Smooth muscle cell (in vitro differentiated cells): ENCODE results near the gene RIMBP2. TPM values are rescaled to one million over a fixed set of nuclear protein-coding genes. Genes with fewer than 3 reads are reported as not detected.

Experiments
- DNase-seq: peaks from one replicate; lab custom pipeline; 2025; ENCODE audit not compliant: unreplicated experiment; lab: John Stamatoyannopoulos, UW
- H2AFZ ChIP-seq: fragments of 200-600 bp; sonication (generic); 2 replicates; pipeline ENCODE4 v1.6.0; 2016; ENCODE audit warnings: antibody characterized with exemption, low read depth, mild to moderate bottlenecking
- H3F3A ChIP-seq: fragments of 200-600 bp; sonication (generic); 2 replicates; pipeline ENCODE4 v1.6.0; 2017; ENCODE audit warnings: antibody characterized with exemption, low read depth
- H3K27ac ChIP-seq: fragments of 200-600 bp; sonication (generic); 2 replicates; pipeline ENCODE4 v1.5.1; 2016; ENCODE audit warnings: low read depth, mild to moderate bottlenecking
- H3K27me3 ChIP-seq: fragments of 200-600 bp; sonication (generic); 2 replicates; pipeline ENCODE4 v1.6.1; 2016; ENCODE audit warnings: low read depth, mild to moderate bottlenecking
- H3K36me3 ChIP-seq: fragments of 200-600 bp; sonication (generic); 2 replicates; pipeline ENCODE4 v1.5.1; 2016; ENCODE audit warnings: low read depth
- H3K4me1 ChIP-seq: fragments of 200-600 bp; sonication (generic); 2 replicates; pipeline ENCODE4 v1.5.1; 2016; ENCODE audit warnings: low read depth
- H3K4me2 ChIP-seq: fragments of 200-600 bp; sonication (generic); 2 replicates; pipeline ENCODE4 v1.6.0; 2016; ENCODE audit warnings: mild to moderate bottlenecking
- H3K4me3 ChIP-seq: fragments of 200-600 bp; sonication (generic); 2 replicates; pipeline ENCODE4 v1.5.1; 2016; ENCODE audit warnings: mild to moderate bottlenecking
- H3K79me2 ChIP-seq: fragments of 200-600 bp; sonication (generic); 2 replicates; pipeline ENCODE4 v1.6.0; 2016; ENCODE audit warnings: low read depth, mild to moderate bottlenecking
- H3K9ac ChIP-seq: fragments of 200-600 bp; sonication (generic); 2 replicates; pipeline ENCODE4 v1.6.0; 2016; ENCODE audit warnings: low read depth
- H3K9me3 ChIP-seq: fragments of 200-600 bp; sonication (generic); replicated peaks from 2 replicates; pipeline ENCODE4 v1.5.1; 2016; ENCODE audit warnings: low read depth
- H4K20me1 ChIP-seq: fragments of 200-600 bp; sonication (generic); 2 replicates; pipeline ENCODE4 v1.6.0; 2016; ENCODE audit warnings: low read depth
- WGBS: methylation state at CpG from one replicate; pipeline ENCODE4 v1.1.7; 2016; ENCODE audit warnings: low lambda C conversion rate; 5-methylcytosine and 5-hydroxymethylcytosine counted together
- polyA plus RNA-seq: library from polyadenylated mRNA; unstranded; fragments of >200 nt; fragmentation: Nextera tagmentation; extraction: Ambion mirVana; gene quantifications from 2 replicates; pipeline ENCODE4 v1.2.1, GENCODE V29; 2016
- total RNA-seq: library from RNA; depleted of rRNA; stranded (reverse); fragments of >200 nt; gene quantifications from 2 replicates; pipeline ENCODE4 v1.2.3, GENCODE V29; 2014
- TF ChIP-seq, protein P1 (sequence below): fragments of 200-600 bp; sonication (generic); IDR thresholded peaks from 2 replicates; pipeline ENCODE4 v1.5.1; 2017; ENCODE audit warnings: borderline replicate concordance, mild to moderate bottlenecking, antibody characterized with exemption; ENCODE audit not compliant: insufficient read depth, poor library complexity, severe bottlenecking

The RIMBP2 gene
- total and polyA plus RNA-seq, 2 experiments from 2014 or later, result 2.3 TPM; not detected in 1

- no peak for DNase-seq
- no peaks in the 10 kb centered on the region for H3K4me1 ChIP-seq
- H3F3A ChIP-seq, result no peaks in the 10 kb centered on the region
- no peaks in the 10 kb centered on the region for H3K9me3 ChIP-seq
- H3K4me2 ChIP-seq, result no peak overlapping the region
- no peaks in the 10 kb centered on the region for H4K20me1 ChIP-seq
- no peak overlapping the region for H3K4me3 ChIP-seq
- 78% methylated on average over 9 of the region's 9 CpGs for WGBS
- H2AFZ ChIP-seq, result no peak overlapping the region
- no peak overlapping the region for H3K27ac ChIP-seq
- no peaks in the 10 kb centered on the region for H3K36me3 ChIP-seq
- TF ChIP-seq, protein P1, sequence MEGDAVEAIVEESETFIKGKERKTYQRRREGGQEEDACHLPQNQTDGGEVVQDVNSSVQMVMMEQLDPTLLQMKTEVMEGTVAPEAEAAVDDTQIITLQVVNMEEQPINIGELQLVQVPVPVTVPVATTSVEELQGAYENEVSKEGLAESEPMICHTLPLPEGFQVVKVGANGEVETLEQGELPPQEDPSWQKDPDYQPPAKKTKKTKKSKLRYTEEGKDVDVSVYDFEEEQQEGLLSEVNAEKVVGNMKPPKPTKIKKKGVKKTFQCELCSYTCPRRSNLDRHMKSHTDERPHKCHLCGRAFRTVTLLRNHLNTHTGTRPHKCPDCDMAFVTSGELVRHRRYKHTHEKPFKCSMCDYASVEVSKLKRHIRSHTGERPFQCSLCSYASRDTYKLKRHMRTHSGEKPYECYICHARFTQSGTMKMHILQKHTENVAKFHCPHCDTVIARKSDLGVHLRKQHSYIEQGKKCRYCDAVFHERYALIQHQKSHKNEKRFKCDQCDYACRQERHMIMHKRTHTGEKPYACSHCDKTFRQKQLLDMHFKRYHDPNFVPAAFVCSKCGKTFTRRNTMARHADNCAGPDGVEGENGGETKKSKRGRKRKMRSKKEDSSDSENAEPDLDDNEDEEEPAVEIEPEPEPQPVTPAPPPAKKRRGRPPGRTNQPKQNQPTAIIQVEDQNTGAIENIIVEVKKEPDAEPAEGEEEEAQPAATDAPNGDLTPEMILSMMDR, result no peak
- no peaks in the 10 kb centered on the region for H3K79me2 ChIP-seq
- no peak overlapping the region for H3K9ac ChIP-seq
- no peaks in the 10 kb centered on the region for H3K27me3 ChIP-seq
Observed at GRCh38 chr12:130523863-130524614, 192.1 kb downstream of the RIMBP2 start.

GRCh38 chr12:130523208-130523607 is 192.9 kb downstream of the RIMBP2 start:
- Histone ChIP-seq H3K79me2 (no peaks in the 10 kb centered on the region), H2AFZ (no peak overlapping the region), H3K4me3 (no peak overlapping the region), H3K4me1 (no peaks in the 10 kb centered on the region), H3K9me3 (no peaks in the 10 kb centered on the region), H3F3A (no peaks in the 10 kb centered on the region), H3K9ac (no peak overlapping the region), H3K27me3 (no peaks in the 10 kb centered on the region), H3K36me3 (no peaks in the 10 kb centered on the region), H3K4me2 (no peak overlapping the region), H4K20me1 (no peaks in the 10 kb centered on the region), H3K27ac (no peak overlapping the region)
- no peak for DNase-seq
- TF ChIP-seq, protein P1, result no peak
- WGBS, result 85% methylated on average over 9 of the region's 9 CpGs

- no peaks in the 10 kb centered on the region for H3K27me3 ChIP-seq
Observed at GRCh38 chr12:130522244-130522834, 193.8 kb downstream of the RIMBP2 start.

More at GRCh38 chr12:130522244-130522834, 193.8 kb downstream of the RIMBP2 start:
- Histone ChIP-seq H3K27ac (no peak overlapping the region), H3K9ac (no peak overlapping the region), H3K4me1 (no peaks in the 10 kb centered on the region), H4K20me1 (no peaks in the 10 kb centered on the region), H3F3A (no peaks in the 10 kb centered on the region), H3K4me2 (no peak overlapping the region), H3K4me3 (no peak overlapping the region), H3K36me3 (no peaks in the 10 kb centered on the region), H3K9me3 (no peaks in the 10 kb centered on the region), H3K79me2 (no peaks in the 10 kb centered on the region), H2AFZ (no peak overlapping the region)
- 85% methylated on average over 16 of the region's 17 CpGs for WGBS
- no peak for DNase-seq
- TF ChIP-seq, protein P1, result no peak
